Natural killer cell treated with Interleukin-12 subunit alpha and Interleukin-12 subunit beta and Interleukin-15 and Interleukin-18, amount 100 ng/mL, for 72 hours (primary cell): Measurements from ENCODE around the gene CCDC85A. TPM values are rescaled to one million over a fixed set of nuclear protein-coding genes. Genes with fewer than 3 reads are reported as not detected.

ENCODE experiments used
- ATAC-seq, 2 donors: fragments of 150-1000 bp; cut with Tn5 transposase in 1 of 2; sonication (Bioruptor Pico), chemical (Tn5 transposase) in 1 of 2; 2 replicates each; pipeline ENCODE4 v1.10.0; 2021
- DNase-seq: peaks from one replicate; pipeline ENCODE4 v3.0.0; 2022; ENCODE audit warnings: low spot score
- H3K27ac Mint-ChIP-seq, 2 donors: 1 replicate in 1 of 2; 2 replicates in 1 of 2; pipeline ENCODE4 v1.8.0; 2022; ENCODE audit warnings: mixed read lengths in 2 of 2, mild to moderate bottlenecking in 1 of 2, moderate library complexity in 1 of 2
- H3K27me3 Mint-ChIP-seq, 2 donors: 1 replicate in 1 of 2; 2 replicates in 1 of 2; pipeline ENCODE4 v1.8.0; 2022; ENCODE audit warnings: mixed read lengths in 2 of 2
- H3K36me3 Mint-ChIP-seq: one replicate; pipeline ENCODE4 v1.8.0; 2022; ENCODE audit warnings: mixed read lengths
- H3K4me1 Mint-ChIP-seq, 2 donors: 1 replicate in 1 of 2; 2 replicates in 1 of 2; pipeline ENCODE4 v1.8.0; 2022; ENCODE audit warnings: low read depth in 2 of 2, mixed read lengths in 2 of 2, mild to moderate bottlenecking in 1 of 2
- H3K4me3 Mint-ChIP-seq: one replicate; pipeline ENCODE4 v1.8.0; 2022; ENCODE audit warnings: mixed read lengths
- H3K9me3 Mint-ChIP-seq: 2 replicates; pipeline ENCODE4 v1.8.0; 2022; ENCODE audit warnings: mixed read lengths
- total RNA-seq, 2 donors: library from RNA; stranded (reverse); gene quantifications; one replicate each; pipeline ENCODE4 v1.2.3, GENCODE V29; 2022

CCDC85A gene
- total RNA-seq, 2 donors from 2014 or later: not detected

DNA sequence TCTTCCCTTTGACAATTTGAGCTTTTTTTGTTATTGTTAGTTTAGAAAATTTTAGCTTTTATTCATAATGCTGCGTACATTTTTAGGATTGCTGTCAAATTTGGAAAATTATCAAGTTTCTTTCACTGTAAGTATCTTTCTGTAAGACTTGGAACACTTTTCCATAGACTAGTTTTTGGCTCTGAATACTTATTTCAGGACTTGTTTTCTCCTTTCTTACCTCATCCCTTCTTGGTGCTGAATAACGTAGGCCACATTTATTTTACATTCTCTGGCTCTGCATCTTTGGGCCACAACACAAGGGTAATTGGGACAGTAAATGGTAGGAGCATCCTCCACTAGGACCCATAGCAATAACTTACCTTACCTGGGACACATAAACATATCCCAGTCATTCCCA, 85.1 kb downstream of the CCDC85A start:
- Mint-ChIP-seq H3K4me1 (no peaks in the 10 kb centered on the region), H3K4me3 (no peak overlapping the region), H3K36me3 (no peaks in the 10 kb centered on the region), H3K27ac (no peak overlapping the region), H3K27me3 (no peaks in the 10 kb centered on the region), H3K9me3 (peaks cover 25% of the 10 kb centered on the region)
- ATAC-seq (no peak), DNase-seq (no peak)

DNA sequence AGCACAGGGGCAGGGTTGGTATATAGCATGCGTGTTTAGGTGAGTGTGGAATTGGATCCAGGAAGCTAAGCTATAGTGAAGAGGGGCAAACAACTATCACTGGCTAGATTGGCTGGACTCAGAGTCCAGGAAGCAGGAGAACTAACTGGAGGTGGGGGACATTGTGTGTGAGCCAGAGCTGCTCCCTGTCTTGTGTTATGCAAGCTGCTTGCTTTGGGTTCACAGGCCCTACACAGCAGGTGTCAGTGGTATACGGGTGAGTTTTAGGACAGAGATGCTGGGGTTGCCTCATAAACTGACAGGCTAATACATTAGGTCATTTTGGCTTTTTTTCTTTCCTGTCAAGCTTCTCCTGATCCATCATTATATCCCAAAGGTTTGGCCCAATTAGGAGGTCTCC, 87.5 kb downstream of the CCDC85A start:
- Mint-ChIP-seq H3K4me3 (no peak overlapping the region), H3K36me3 (no peaks in the 10 kb centered on the region), H3K4me1 (no peaks in the 10 kb centered on the region), H3K27ac (no peak overlapping the region), H3K27me3 (no peaks in the 10 kb centered on the region), H3K9me3 (peaks cover 12% of the 10 kb centered on the region)
- no peak for DNase-seq
- ATAC-seq: no peak

DNA sequence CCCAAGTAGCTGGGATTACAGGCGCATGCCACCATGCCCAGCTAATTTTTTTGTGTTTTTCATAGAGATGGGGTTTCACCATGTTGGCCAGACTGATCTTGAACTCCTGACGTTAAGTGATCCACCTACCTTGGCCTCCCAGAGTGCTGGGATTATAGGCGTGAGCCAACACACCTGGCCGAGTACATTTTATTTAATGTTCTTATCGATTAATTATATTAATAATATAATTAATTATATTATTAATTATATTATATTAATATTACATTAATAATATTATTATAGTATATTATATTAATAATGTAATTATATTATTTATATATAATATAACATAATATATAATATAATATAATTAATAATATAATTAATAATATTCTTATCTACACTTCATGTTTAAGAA, 101.4 kb downstream of the CCDC85A start:
- no peaks in the 10 kb centered on the region for H3K27me3 Mint-ChIP-seq
- ATAC-seq (no peak), DNase-seq (no peak)
- no peaks in the 10 kb centered on the region for H3K36me3 Mint-ChIP-seq
- no peak overlapping the region for H3K27ac Mint-ChIP-seq
- no peaks in the 10 kb centered on the region for H3K4me1 Mint-ChIP-seq
- H3K4me3 Mint-ChIP-seq: no peak overlapping the region
- peaks cover 13% of the 10 kb centered on the region for H3K9me3 Mint-ChIP-seq

DNA sequence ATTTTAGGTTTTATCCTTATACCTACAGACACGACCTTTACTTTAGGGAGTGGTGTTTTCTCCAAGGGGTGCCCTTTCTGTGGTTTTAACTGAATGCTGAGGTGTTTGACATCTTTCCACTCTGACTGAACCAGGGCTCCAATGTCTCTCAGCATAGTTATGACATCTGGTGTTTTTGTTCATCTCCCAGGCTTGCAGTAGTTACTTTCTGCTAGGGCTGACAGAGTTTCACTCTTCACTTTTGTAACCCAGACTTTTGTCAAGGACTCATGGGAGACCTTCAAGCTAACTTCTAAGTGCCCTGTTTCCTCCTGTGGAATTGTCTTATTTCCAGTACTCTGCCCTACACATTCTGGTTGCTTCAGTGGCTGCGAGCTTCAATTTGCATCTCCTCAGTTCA, 103.1 kb downstream of the CCDC85A start:
- no peak overlapping the region for H3K4me3 Mint-ChIP-seq
- no peaks in the 10 kb centered on the region for H3K4me1 Mint-ChIP-seq
- no peak for DNase-seq
- no peak overlapping the region for H3K27ac Mint-ChIP-seq
- no peak for ATAC-seq
- H3K27me3 Mint-ChIP-seq: no peaks in the 10 kb centered on the region
- H3K9me3 Mint-ChIP-seq: peaks cover 22% of the 10 kb centered on the region
- no peaks in the 10 kb centered on the region for H3K36me3 Mint-ChIP-seq

DNA sequence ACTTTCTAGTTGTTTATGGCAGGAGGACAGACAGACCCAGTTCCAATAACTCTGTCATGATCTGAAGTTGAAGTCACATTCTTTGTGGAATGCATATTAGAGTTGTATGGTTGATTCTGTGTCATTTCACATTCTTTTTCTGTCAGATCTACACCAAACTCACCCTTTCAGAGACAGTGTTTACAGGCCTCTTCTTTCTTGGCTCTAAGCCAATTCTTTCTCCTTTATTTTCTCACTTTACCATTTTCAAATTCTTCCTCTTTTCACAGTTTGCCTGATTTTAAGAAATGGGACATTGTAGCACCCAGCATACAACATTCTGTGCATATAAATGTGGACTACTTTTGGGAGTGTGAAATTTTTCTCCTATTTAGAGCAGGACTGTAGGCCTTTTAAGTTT, 103.7 kb downstream of the CCDC85A start:
- Mint-ChIP-seq H3K9me3 (peaks cover 22% of the 10 kb centered on the region), H3K4me1 (no peaks in the 10 kb centered on the region), H3K27ac (no peak overlapping the region), H3K27me3 (no peaks in the 10 kb centered on the region), H3K4me3 (no peak overlapping the region), H3K36me3 (no peaks in the 10 kb centered on the region)
- ATAC-seq: no peak
- no peak for DNase-seq

DNA sequence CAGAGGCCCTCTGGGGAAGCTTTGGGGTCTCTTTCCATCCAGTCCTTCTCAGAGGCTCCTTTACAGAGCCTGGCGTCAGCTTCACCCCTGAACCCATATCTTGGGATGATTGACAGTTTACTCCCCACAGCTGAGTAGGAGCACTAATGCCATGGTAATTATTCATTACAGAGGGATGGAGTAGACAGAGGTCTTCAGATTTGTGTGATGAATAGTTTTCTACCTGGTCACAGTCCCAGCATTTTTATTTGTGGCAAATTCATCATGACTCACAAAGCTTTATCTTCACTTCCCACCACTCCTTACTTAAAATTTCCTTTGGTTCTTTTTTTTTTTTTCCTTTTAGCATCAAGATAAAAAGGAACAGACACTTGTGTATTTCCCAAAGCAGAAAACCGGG, 104.2 kb downstream of the CCDC85A start:
- H3K27ac Mint-ChIP-seq: no peak overlapping the region
- peaks cover 22% of the 10 kb centered on the region for H3K9me3 Mint-ChIP-seq
- no peak for ATAC-seq
- DNase-seq: no peak
- H3K4me1 Mint-ChIP-seq: no peaks in the 10 kb centered on the region
- no peaks in the 10 kb centered on the region for H3K36me3 Mint-ChIP-seq
- no peaks in the 10 kb centered on the region for H3K27me3 Mint-ChIP-seq
- no peak overlapping the region for H3K4me3 Mint-ChIP-seq

DNA sequence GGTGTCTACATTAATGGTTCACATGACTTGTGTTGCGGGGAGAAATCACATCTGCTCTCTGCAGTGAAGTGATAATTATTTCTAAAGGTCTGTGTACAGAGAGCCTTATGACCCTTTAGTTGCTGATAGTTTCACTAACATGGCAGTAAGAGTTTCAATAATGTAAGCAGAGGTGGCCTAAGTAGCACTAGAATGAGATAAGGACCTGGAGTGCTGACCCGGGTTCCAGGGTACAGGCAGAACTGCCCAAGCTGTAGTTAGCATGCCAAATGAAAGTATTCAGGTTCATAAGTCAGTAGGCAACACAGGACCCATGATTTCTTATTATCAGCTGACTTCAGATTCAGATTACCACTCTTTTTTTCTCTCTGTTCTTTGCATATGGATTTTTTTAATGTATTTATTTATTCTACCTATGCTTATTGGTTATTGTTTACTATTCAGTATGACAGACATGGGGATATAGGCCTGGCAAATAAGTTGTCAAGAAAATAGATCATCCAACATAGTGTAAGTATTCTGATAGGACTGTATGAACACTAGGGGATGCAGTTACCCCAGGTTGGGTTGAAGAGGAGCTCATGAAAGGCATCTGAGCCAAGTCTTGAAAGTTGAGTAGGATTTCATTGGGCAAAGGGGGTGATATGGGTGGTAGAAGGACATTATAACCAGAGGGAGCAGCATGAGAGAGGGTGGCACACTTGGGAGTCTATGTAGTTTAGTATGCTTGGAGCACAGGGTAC, 105.2 kb downstream of the CCDC85A start:
- Mint-ChIP-seq H3K27me3 (no peaks in the 10 kb centered on the region), H3K9me3 (peaks cover 30% of the 10 kb centered on the region), H3K36me3 (no peaks in the 10 kb centered on the region), H3K4me1 (no peaks in the 10 kb centered on the region), H3K4me3 (no peak overlapping the region), H3K27ac (no peak overlapping the region)
- no peak for DNase-seq
- no peak for ATAC-seq

DNA sequence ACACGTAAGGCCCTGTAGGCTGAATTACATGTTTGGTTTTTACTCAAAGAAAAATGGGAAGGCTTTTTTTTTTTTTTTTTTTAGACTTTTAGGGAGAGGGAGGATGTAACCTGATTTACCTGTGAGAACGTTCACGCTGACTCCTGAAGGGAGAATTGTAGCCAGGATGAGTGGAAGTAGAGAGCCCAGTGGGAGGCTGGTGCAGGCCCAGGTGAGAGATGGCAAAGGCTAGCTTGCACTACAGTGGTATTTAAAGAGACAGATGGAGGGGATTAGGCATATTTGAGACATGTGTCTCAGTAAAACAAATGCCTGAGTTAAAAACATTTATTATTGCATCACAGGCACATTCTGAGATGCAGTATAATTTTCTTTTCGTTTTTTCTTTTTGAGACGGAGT, 107.9 kb downstream of the CCDC85A start:
- DNase-seq (no peak), ATAC-seq (no peak)
- Mint-ChIP-seq H3K9me3 (peaks cover 30% of the 10 kb centered on the region), H3K4me3 (no peak overlapping the region), H3K36me3 (no peaks in the 10 kb centered on the region), H3K27me3 (no peaks in the 10 kb centered on the region), H3K4me1 (no peaks in the 10 kb centered on the region), H3K27ac (no peak overlapping the region)

DNA sequence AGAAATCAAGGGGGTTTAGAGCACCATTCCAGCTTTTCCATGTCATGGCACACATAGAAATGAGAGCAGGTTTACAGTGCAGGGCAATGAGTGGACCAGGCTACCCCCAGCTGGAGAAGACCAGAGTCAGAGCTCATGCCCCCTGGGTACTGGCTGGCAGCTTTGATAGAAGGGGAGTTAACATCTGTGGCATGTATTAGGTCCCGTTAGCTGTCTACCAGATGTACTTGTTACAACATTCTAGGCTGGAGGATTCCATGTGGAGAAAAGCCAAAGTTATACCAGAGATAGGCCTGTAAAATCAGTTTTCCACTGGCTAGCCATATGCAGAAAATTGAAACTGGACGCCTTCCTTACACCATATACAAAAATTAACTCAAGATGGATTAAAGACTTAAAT, 109.2 kb downstream of the CCDC85A start:
- Mint-ChIP-seq H3K27me3 (no peaks in the 10 kb centered on the region), H3K4me1 (no peaks in the 10 kb centered on the region), H3K27ac (no peak overlapping the region), H3K36me3 (no peaks in the 10 kb centered on the region), H3K9me3 (peaks cover 25% of the 10 kb centered on the region), H3K4me3 (no peak overlapping the region)
- DNase-seq (no peak), ATAC-seq (no peak)

DNA sequence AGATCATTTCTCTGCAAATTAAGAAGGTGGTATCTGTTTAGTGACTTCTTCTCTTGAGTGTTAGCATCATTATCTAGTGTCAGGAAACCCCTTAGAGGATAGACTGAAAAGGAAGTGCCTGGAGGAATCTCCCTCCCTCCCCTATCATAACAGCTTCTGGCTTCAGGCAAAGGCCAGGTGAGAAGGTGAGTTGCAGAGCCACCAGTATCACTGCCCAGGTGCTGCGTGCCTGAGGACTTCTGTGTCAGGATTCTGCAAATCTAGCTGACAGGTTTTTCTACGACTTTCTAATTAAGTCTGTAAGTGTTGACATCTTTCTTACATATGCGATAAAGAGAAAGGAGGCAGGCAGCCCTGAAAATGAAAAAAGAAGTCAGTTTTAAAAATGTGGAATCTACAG, 111.9 kb downstream of the CCDC85A start:
- ATAC-seq (no peak), DNase-seq (no peak)
- Mint-ChIP-seq H3K9me3 (peaks cover 23% of the 10 kb centered on the region), H3K27me3 (no peaks in the 10 kb centered on the region), H3K4me3 (no peak overlapping the region), H3K27ac (no peak overlapping the region), H3K36me3 (no peaks in the 10 kb centered on the region), H3K4me1 (no peaks in the 10 kb centered on the region)

DNA sequence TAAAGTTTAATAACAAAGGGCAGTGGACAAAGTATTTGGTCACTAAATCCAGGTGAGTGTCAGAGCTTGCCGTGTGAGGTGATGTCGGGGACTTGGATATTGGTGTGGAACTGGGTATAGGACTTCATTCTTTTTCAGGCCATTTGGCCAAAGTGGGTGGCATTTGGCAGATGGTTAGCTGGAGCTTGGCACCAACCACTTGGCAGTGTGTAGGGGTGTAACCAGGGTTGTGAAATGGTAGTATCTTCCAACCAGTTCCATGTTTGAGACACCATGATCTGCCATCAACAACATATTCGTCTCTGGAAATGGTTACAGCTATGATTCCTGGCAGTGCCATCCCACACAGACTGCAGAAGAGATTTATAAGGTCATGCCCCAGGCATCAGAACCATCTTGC, 113.9 kb downstream of the CCDC85A start:
- H3K9me3 Mint-ChIP-seq: peaks cover 14% of the 10 kb centered on the region
- no peaks in the 10 kb centered on the region for H3K27me3 Mint-ChIP-seq
- no peak for DNase-seq
- H3K4me3 Mint-ChIP-seq: no peak overlapping the region
- H3K4me1 Mint-ChIP-seq: no peaks in the 10 kb centered on the region
- ATAC-seq: no peak
- H3K36me3 Mint-ChIP-seq: no peaks in the 10 kb centered on the region
- no peak overlapping the region for H3K27ac Mint-ChIP-seq

DNA sequence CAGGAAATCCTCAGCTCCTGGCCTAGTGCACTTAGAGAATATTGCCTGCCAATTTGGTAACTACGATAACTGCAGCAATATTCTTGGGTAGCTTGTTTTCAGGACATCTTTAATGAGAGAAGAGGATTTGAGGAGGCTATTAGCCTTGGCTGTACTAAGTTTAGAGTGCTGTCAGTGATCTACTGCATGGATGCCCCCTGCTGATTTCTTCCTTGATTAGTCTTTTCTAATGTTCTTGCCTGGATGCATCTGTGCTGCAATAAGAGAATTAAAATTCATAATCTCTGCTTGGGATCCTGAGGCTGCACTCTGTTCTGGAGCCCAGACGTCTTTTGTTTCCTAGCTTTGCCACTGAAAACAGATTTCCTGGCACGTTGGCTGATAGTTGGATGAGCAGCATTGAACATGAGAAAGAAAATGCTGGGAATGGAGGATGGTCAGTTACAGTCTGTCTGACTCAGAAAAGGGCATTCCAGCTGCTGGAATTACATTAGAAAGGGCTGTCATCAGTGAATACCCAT, 115.4 kb downstream of the CCDC85A start:
- DNase-seq: no peak
- no peaks in the 10 kb centered on the region for H3K27me3 Mint-ChIP-seq
- H3K9me3 Mint-ChIP-seq: peaks cover 5% of the 10 kb centered on the region
- no peaks in the 10 kb centered on the region for H3K4me1 Mint-ChIP-seq
- no peaks in the 10 kb centered on the region for H3K36me3 Mint-ChIP-seq
- H3K27ac Mint-ChIP-seq: no peak overlapping the region
- no peak overlapping the region for H3K4me3 Mint-ChIP-seq
- ATAC-seq: no peak

DNA sequence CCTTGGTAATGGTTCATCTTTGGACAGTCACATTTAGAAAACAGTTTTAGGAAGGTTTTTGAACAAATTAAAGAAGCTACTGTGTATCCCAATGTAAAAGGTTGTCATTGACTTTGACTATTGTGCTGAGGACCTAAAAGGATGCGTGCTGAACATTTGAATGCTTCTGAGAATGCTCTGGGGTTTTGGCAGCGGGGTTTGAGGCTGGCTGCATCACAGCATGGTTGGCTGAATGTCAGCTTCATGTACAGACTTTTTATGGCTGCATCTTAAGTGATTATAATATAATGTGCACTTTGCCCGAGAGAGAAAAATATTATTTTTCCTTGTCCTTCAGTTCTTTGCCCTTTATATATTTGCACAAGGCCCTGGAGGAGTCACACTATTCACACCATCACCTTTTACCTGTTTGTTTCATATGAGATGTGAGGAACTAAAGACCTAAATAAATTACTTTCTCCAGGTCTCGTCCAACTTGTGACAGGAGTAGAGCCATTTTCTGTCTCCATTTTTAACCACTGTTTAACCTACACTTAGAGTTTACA, 125.9 kb downstream of the CCDC85A start:
- H3K9me3 Mint-ChIP-seq: peaks cover 6% of the 10 kb centered on the region
- no peak overlapping the region for H3K27ac Mint-ChIP-seq
- H3K36me3 Mint-ChIP-seq: no peaks in the 10 kb centered on the region
- ATAC-seq: no peak
- H3K4me1 Mint-ChIP-seq: no peaks in the 10 kb centered on the region
- DNase-seq: no peak
- no peaks in the 10 kb centered on the region for H3K27me3 Mint-ChIP-seq
- H3K4me3 Mint-ChIP-seq: no peak overlapping the region

DNA sequence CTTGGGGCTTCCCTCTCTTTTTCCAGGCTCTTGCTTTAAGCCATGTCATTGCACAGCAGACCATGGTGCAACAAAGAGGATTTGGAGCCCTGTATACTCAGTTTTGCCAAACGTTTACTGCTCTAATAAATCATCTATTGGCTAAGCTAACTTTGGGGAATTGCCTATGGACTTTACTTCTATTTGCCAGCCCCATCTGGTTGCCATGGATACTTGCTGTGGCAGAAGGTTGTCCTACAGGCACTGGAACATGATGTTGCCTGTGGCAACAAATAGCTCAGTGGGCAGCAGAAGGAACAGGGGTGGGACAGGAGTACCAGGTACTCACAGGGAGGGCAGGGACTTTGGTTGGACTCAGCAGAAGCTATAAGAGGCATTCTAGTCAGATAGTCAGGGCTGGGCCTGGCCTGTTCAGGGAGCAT, 129.7 kb downstream of the CCDC85A start:
- DNase-seq (no peak), ATAC-seq (no peak)
- Mint-ChIP-seq H3K27me3 (no peaks in the 10 kb centered on the region), H3K4me3 (no peak overlapping the region), H3K4me1 (no peaks in the 10 kb centered on the region), H3K36me3 (peaks cover 6% of the 10 kb centered on the region), H3K27ac (no peak overlapping the region), H3K9me3 (peaks cover 20% of the 10 kb centered on the region)

DNA sequence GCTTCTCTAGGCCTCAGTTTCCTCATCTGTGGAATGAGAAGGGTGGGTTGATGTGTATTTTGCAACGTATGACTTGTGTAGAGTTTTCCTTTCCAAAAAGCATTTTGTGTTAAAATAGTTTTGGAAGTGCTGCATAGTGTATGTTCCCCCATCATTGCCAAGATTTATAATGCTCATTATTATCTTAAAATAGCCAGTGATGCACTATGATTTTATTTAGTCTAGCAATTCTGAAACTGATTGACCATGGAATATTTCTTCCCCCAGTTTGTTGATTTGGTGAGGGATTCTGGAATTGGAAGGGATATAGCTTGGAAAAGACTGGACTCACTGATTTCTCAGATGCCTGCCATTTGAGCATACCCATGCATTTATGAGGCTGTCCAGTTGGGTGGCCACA, 130.6 kb downstream of the CCDC85A start:
- ATAC-seq (no peak), DNase-seq (no peak)
- no peaks in the 10 kb centered on the region for H3K27me3 Mint-ChIP-seq
- peaks cover 23% of the 10 kb centered on the region for H3K9me3 Mint-ChIP-seq
- no peaks in the 10 kb centered on the region for H3K4me1 Mint-ChIP-seq
- H3K36me3 Mint-ChIP-seq: peaks cover 6% of the 10 kb centered on the region
- no peak overlapping the region for H3K27ac Mint-ChIP-seq
- no peak overlapping the region for H3K4me3 Mint-ChIP-seq
